Right atrium auricular region (tissue), 2 donors: ENCODE data around the gene MMP15. TPM values are rescaled to one million over a fixed set of nuclear protein-coding genes. Genes with fewer than 3 reads are reported as not detected.
"Not testable (repeated sequence)": the region's sequence is repeated elsewhere in the genome, so short reads cannot be mapped to it uniquely, and the experiment has no call there.

Experiments used
- DNase-seq: peaks from one replicate; pipeline ENCODE4 v3.0.0-alpha.2; 2019; ENCODE audit warnings: low spot score
- H3K27ac ChIP-seq, 2 donors: fragments of 200-600 bp; sonication (generic); 1 replicate in 1 of 2; 2 replicates in 1 of 2; pipeline ENCODE4 v1.5.1; 2016 to 2019
- H3K27me3 ChIP-seq, 2 donors: fragments of 200-600 bp; sonication (generic); one replicate each; pipeline versions ENCODE4 v1.5.1 to v1.6.0; 2017 to 2019
- H3K36me3 ChIP-seq: fragments of 200-600 bp; sonication (generic); one replicate; pipeline ENCODE4 v1.5.1; 2016
- H3K4me1 ChIP-seq, 2 donors: fragments of 200-600 bp; sonication (generic); one replicate each; pipeline versions ENCODE4 v1.5.1 to v1.6.0; 2017 to 2019
- H3K4me3 ChIP-seq, 2 donors: fragments of 200-600 bp; sonication (generic); 1 replicate in 1 of 2; 2 replicates in 1 of 2; pipeline ENCODE4 v1.5.1; 2017 to 2019; ENCODE audit warnings: mild to moderate bottlenecking in 1 of 2, moderate library complexity in 1 of 2
- H3K9me3 ChIP-seq, 2 donors: fragments of 200-600 bp; sonication (generic); one replicate each; pipeline ENCODE4 v1.5.1; 2019
- total RNA-seq, 2 donors: library from RNA; depleted of rRNA; stranded (reverse); fragments of >200 nt; gene quantifications; one replicate each; pipeline ENCODE4 v1.1.0, GENCODE V29; 2016
- TF ChIP-seq, protein P1 (sequence below), 2 donors: fragments of 200-600 bp; sonication (generic); IDR thresholded peaks; one replicate each; pipeline ENCODE4 v1.5.1; 2019; ENCODE audit warnings: antibody characterized with exemption in 2 of 2

MMP15 gene
- total RNA-seq, 2 donors from 2014 or later: 36.9 to 52.3 TPM

DNA sequence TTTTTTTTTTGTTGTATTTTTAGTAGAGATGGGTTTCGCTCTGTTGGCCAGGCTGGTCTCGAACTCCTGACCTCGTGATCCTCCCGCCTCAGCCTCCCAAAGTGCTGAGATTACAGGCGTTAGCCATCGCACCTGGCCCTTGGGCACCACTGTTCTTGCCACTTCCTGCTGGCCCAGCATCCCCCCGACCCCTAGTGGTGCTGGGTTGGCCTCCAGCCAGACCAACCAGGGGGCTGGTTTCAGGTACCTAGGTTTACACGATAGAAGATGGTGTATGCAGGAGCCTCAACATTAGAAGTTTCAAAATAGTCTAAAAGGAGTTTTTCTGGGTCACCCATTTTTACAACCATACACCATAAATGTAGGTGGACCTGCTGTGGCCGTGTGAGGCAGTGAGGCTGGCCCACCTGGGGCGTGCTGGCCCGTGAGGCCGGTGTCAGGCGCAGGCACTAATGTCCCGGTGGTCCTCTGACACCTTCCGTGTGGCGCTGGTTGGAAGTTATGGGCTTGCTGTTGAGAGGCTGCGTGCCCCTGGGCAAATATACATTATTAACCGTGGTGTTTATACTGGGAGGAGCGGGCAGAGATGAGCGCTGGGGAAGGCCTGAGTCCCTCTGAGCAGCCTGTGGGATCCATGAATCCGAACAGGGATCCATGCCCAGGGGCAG, 60.2 kb downstream of the MMP15 start:
- Histone ChIP-seq H3K4me1 (peaks cover 0 to 3% of the 10 kb centered on the region in 2 donors), H3K27ac (no peak overlapping the region), H3K4me3 (no peak overlapping the region), H3K9me3 (no peaks in the 10 kb centered on the region), H3K27me3 (no peaks in the 10 kb centered on the region), H3K36me3 (no peaks in the 10 kb centered on the region)
- no peak for DNase-seq
- TF ChIP-seq, protein P1, sequence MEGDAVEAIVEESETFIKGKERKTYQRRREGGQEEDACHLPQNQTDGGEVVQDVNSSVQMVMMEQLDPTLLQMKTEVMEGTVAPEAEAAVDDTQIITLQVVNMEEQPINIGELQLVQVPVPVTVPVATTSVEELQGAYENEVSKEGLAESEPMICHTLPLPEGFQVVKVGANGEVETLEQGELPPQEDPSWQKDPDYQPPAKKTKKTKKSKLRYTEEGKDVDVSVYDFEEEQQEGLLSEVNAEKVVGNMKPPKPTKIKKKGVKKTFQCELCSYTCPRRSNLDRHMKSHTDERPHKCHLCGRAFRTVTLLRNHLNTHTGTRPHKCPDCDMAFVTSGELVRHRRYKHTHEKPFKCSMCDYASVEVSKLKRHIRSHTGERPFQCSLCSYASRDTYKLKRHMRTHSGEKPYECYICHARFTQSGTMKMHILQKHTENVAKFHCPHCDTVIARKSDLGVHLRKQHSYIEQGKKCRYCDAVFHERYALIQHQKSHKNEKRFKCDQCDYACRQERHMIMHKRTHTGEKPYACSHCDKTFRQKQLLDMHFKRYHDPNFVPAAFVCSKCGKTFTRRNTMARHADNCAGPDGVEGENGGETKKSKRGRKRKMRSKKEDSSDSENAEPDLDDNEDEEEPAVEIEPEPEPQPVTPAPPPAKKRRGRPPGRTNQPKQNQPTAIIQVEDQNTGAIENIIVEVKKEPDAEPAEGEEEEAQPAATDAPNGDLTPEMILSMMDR (IDR thresholded peaks at IDR 0.05): no peak

DNA sequence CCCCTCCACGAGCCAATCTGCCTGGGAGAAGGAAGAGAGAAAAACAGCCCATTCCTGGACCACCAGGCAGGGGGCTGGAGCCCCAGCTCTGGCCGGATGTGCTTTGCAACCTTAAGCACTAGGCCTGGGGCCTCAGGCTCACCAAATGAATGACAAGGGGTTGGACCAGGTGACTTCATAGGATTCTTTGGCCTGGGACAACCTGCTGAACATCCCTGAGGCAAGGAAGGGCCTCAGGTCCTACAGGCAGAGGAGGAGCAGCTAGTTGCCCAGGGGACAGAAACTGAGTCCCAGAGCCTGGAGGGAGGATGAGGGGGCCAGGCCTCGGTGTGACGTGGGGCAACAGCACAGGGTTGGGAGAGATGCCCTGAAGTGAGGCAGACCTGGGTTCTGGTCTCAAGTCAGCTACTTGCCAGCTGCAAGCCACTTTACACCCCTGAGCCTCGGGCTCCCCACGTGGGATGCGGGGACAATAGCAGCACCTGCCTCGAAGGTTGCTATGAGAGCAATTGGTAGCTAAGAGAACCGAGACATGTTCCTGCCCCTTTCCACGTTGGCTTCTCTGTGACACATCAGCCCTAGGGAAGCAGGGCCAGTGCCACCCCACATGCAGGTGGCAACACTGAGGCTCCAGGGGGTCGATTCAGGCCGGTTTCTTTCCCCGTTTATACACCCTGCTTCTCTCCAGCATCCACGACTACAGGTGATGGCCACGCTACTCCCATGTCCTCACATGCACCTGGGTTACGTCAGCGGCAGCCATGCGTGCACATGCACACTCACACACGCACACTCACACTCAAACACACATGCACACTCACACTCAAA, 61.0 kb downstream of the MMP15 start:
- no peak for DNase-seq
- H3K9me3 ChIP-seq: no peaks in the 10 kb centered on the region
- H3K36me3 ChIP-seq: no peaks in the 10 kb centered on the region
- no peaks in the 10 kb centered on the region for H3K27me3 ChIP-seq
- no peak overlapping the region for H3K27ac ChIP-seq
- TF ChIP-seq, protein P1 (IDR thresholded peaks at IDR 0.05): no peak
- no peak overlapping the region for H3K4me3 ChIP-seq
- H3K4me1 ChIP-seq: no peaks in the 10 kb centered on the region

DNA sequence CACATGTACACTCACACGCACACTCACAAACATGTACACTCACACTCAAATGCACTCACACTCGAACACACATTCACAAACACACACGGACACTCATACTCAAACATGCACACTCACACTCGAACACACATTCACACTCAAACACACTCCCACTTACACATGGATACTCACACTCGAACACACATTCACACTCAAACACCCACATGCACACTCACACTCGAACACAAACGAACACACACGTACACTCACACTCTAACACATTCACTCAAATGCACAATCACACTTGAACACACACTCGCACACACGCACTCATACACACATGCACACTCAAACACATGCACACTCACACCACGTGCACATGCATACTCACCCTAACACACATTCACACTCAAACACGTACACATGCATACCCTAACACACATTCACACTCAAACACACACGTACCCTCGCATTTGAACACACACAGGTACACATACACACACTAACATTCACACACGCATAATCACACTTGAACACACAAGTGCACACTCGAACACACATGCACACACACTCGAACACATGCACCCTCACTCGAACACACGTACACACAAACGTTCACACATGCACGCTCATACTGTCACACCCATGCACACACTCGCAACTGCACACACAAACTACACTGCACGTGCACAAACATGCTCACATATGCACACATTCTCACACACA, 61.8 kb downstream of the MMP15 start:
- Histone ChIP-seq H3K4me1 (no peaks in the 10 kb centered on the region), H3K36me3 (no peaks in the 10 kb centered on the region), H3K4me3 (no peak overlapping the region), H3K27me3 (no peaks in the 10 kb centered on the region), H3K9me3 (no peaks in the 10 kb centered on the region), H3K27ac (no peak overlapping the region)
- TF ChIP-seq, protein P1 (IDR thresholded peaks at IDR 0.05): no peak
- no peak for DNase-seq

DNA sequence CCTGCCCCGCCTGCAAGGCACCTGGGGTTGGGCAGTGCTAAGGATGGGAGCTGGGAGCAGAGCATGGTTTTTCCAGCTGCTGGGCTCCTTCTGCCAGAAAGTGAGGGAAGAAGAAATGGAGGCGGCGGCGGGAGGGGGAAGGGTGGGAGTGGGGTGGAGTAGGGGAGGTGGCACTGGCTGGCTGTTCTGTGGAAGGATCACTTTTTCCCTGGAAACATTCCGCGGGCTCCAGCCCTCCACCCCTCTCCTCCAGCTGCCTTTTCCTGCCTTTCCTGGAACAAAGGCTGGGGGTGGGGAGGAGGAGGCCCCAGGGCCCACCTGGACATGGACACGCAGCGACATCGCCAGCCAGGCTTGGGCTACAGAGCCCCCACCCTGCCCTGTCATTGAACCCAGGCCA, 62.5 kb downstream of the MMP15 start:
- H3K4me3 ChIP-seq: no peak overlapping the region
- no peaks in the 10 kb centered on the region for H3K27me3 ChIP-seq

DNA sequence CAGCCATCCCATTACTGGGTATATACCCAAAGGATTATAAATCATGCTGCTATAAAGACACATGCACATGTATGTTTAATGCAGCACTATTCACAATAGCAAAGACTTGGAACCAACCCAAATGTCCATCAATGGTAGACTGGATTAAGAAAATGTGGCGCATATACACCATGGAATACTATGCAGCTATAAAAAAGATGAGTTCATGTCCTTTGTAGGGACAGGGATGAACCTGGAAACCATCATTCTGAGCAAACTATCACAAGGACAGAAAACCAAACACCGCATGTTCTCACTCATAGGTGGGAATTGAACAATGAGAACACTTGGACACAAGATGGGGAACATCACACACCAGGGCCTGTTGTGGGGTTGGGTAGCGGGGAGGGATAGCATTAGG, 64.8 kb downstream of the MMP15 start:
- not testable (repeated sequence) for H3K4me1 ChIP-seq, H3K4me3 ChIP-seq, H3K27ac ChIP-seq

More for the DNA sequence above, 62.5 kb downstream of the MMP15 start:
- no peaks in the 10 kb centered on the region for H3K9me3 ChIP-seq
- H3K27ac ChIP-seq: no peak overlapping the region
- H3K36me3 ChIP-seq: no peaks in the 10 kb centered on the region
- TF ChIP-seq, protein P1 (IDR thresholded peaks at IDR 0.05): no peak
- no peak for DNase-seq
- no peaks in the 10 kb centered on the region for H3K4me1 ChIP-seq

DNA sequence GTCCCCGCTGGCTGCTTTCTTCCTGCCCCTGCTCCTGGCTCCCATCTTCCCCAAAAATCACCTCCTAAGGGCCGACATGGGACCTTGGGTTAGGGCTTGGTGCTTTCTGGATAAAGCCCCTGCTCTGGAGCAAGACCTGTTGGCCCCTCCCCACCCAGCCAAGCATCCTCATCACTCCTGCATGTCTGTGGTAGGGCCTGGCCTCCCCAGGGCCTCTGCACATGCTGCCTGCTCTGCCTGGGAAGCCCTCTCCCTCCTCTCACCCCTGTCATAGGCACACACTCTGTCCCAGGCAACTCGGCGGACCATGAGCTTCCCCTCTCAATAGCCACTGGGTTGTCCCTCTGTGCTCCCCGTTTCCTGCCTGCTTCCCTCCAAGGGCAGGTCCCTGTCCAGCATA, 68.5 kb downstream of the MMP15 start:
- H3K36me3 ChIP-seq: no peaks in the 10 kb centered on the region
- TF ChIP-seq, protein P1 (IDR thresholded peaks at IDR 0.05): no peak
- no peaks in the 10 kb centered on the region for H3K27me3 ChIP-seq
- no peak overlapping the region for H3K4me3 ChIP-seq
- no peak overlapping the region for H3K27ac ChIP-seq
- peaks cover 0 to 16% of the 10 kb centered on the region in 2 donors for H3K4me1 ChIP-seq
- H3K9me3 ChIP-seq: no peaks in the 10 kb centered on the region
- no peak for DNase-seq

More for the DNA sequence above, 64.8 kb downstream of the MMP15 start:
- not testable (repeated sequence) for H3K27me3 ChIP-seq, H3K9me3 ChIP-seq, H3K36me3 ChIP-seq, DNase-seq
